Common myeloid progenitor, CD34-positive (primary cell): Measurements from ENCODE around the gene VPS41.

Experiments
- CTCF ChIA-PET: fragments of 350-600 bp; sonication (Branson Sonifier 250); formaldehyde crosslinking; loops from one replicate; lab custom pipeline; 2021; ENCODE audit warnings: antibody characterized with exemption; lab: Charles Lee
- POLR2A ChIA-PET: fragments of 350-600 bp; sonication (Branson Sonifier 250); formaldehyde crosslinking; loops from one replicate; lab custom pipeline; 2021; ENCODE audit warnings: antibody characterized with exemption; lab: Charles Lee
- DNase-seq, 3 donors: peaks; one replicate each; pipeline versions ENCODE4 v3.0.0 to v3.0.0-alpha.2; 2013
- H3K27ac ChIP-seq, 2 experiments: 1 replicate in 1 of 2; 2 replicates in 1 of 2; pipeline ENCODE4 v1.7.0; 2013; ENCODE audit warnings: inconsistent platforms in 2 of 2, low read length in 2 of 2, mild to moderate bottlenecking in 2 of 2, low read depth in 1 of 2, moderate library complexity in 1 of 2; ENCODE audit not compliant: severe bottlenecking in 2 of 2, insufficient read depth in 1 of 2, poor library complexity in 1 of 2
- H3K27me3 ChIP-seq, 5 experiments: replicated peaks in 2 of 5; 1 replicate in 3 of 5; 2 replicates in 2 of 5; pipeline versions ENCODE4 v1.6.1 to v1.7.0; 2013; ENCODE audit warnings: low read length in 4 of 5, mild to moderate bottlenecking in 2 of 5, moderate library complexity in 2 of 5, inconsistent platforms in 1 of 5; ENCODE audit not compliant: insufficient read depth in 5 of 5, control insufficient read depth in 4 of 5
- H3K36me3 ChIP-seq, 4 experiments: 1 replicate in 2 of 4; 2 replicates in 2 of 4; pipeline versions ENCODE4 v1.6.1 to v1.7.0; 2013; ENCODE audit warnings: low read length in 3 of 4, control low read depth in 1 of 4, mild to moderate bottlenecking in 1 of 4; ENCODE audit not compliant: control insufficient read depth in 4 of 4, insufficient read depth in 4 of 4
- H3K4me1 ChIP-seq, 4 experiments: 1 replicate in 3 of 4; 2 replicates in 1 of 4; pipeline versions ENCODE4 v1.6.1 to v1.7.1; 2013; ENCODE audit warnings: low read length in 3 of 4, mild to moderate bottlenecking in 3 of 4, control low read depth in 1 of 4, inconsistent platforms in 1 of 4, moderate library complexity in 1 of 4; ENCODE audit not compliant: control insufficient read depth in 4 of 4, insufficient read depth in 4 of 4; ENCODE audit errors: control extremely low read depth in 1 of 4
- H3K4me3 ChIP-seq, 7 experiments: 1 replicate in 4 of 7; 2 replicates in 3 of 7; pipeline versions ENCODE4 v1.5.1 to v1.7.0; 2013; ENCODE audit warnings: mild to moderate bottlenecking in 7 of 7, low read length in 6 of 7, moderate library complexity in 6 of 7, inconsistent platforms in 2 of 7, low read depth in 2 of 7, control low read depth in 1 of 7; ENCODE audit not compliant: insufficient read depth in 4 of 7, control insufficient read depth in 1 of 7; ENCODE audit errors: extremely low read depth in 1 of 7
- H3K9me3 ChIP-seq, 5 experiments: 1 replicate in 4 of 5; 2 replicates in 1 of 5; pipeline versions ENCODE4 v1.6.1 to v1.7.1; 2013; ENCODE audit warnings: low read length in 4 of 5, mild to moderate bottlenecking in 2 of 5, inconsistent platforms in 1 of 5, low read depth in 1 of 5, moderate library complexity in 1 of 5; ENCODE audit not compliant: control insufficient read depth in 4 of 5, insufficient read depth in 2 of 5; ENCODE audit errors: control extremely low read depth in 1 of 5
- WGBS: methylation state at CpG from one replicate; pipeline ENCODE4 v1.1.5; 2013; ENCODE audit not compliant: insufficient coverage; 5-methylcytosine and 5-hydroxymethylcytosine counted together

VPS41 gene

GRCh38 chr7:38704041-38704547 lies 204.9 kb downstream of the VPS41 start:
- ChIA-PET POLR2A (no interaction called here), CTCF (no interaction called here)
- DNase-seq: no peak
- Histone ChIP-seq H3K4me3 (no peak overlapping the region), H3K9me3 (no peaks in the 10 kb centered on the region), H3K4me1 (no peaks in the 10 kb centered on the region), H3K27ac (no peak overlapping the region), H3K27me3 (no peaks in the 10 kb centered on the region), H3K36me3 (no peaks in the 10 kb centered on the region)
- 95% methylated on average over 3 of the region's 4 CpGs for WGBS

DNA sequence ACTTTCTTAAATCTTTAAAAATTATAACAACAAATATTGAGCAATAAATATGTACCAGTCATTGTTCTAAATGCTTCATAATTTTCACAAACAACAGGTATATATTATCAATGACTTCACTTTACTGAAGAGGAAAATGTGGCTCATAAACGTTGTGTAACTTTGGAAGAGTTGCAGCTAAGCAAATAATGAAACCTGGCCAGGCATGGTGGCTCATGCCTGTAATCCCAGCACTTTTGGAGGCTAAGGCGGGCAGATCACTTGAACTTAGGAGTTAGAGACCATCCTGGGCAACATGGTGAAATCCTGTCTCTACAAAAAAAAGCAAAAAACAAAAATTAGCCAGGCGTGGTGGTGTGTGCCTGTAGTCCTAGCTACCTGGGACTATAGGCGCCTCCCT lies 205.9 kb downstream of the VPS41 start:
- Histone ChIP-seq H3K9me3 (no peaks in the 10 kb centered on the region), H3K4me1 (no peaks in the 10 kb centered on the region), H3K36me3 (no peaks in the 10 kb centered on the region), H3K27me3 (no peaks in the 10 kb centered on the region), H3K27ac (no peak overlapping the region), H3K4me3 (no peak overlapping the region)
- 67% methylated on average over 1 of the region's 4 CpGs for WGBS
- CTCF ChIA-PET: no interaction called here
- no peak for DNase-seq
- POLR2A ChIA-PET: no interaction called here

DNA sequence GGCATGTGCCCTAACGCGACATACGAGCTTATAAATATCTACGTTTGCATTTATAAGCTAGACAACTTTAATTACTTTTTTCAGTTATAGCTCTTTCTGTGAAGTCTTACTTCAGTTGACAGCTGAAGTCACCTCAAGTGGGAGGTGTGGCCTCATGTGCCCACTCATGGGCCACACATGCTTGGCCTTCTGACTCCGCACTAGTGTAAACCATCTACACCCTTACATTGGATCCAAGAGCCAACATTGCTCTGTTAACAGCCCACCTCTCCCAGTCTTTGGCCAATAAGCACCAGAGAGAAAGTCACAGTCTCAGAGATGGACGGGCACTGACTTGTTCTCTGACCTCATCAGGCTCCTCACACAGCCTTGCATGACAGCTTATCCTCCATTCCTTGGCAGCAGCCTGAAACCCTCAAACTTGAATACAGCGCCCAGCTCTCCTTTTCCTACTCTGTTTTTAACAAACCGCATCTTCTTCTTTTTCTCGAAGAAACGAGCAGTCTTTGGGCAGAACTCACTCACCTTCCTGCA lies 206.9 kb downstream of the VPS41 start:
- no peak overlapping the region for H3K4me3 ChIP-seq
- H3K36me3 ChIP-seq: no peaks in the 10 kb centered on the region
- no peak for DNase-seq
- POLR2A ChIA-PET: no interaction called here
- H3K9me3 ChIP-seq: no peaks in the 10 kb centered on the region
- WGBS: 88% methylated on average over 10 of the region's 10 CpGs
- H3K27me3 ChIP-seq: no peaks in the 10 kb centered on the region
- CTCF ChIA-PET: no interaction called here
- H3K27ac ChIP-seq: no peak overlapping the region
- H3K4me1 ChIP-seq: no peaks in the 10 kb centered on the region

GRCh38 chr7:38700116-38700515 lies 208.9 kb downstream of the VPS41 start:
- Histone ChIP-seq H3K4me3 (no peak overlapping the region), H3K36me3 (no peaks in the 10 kb centered on the region), H3K9me3 (no peaks in the 10 kb centered on the region), H3K27me3 (no peaks in the 10 kb centered on the region), H3K4me1 (no peaks in the 10 kb centered on the region), H3K27ac (no peak overlapping the region)
- ChIA-PET CTCF (no interaction called here), POLR2A (no interaction called here)
- WGBS: 94% methylated on average over 2 of the region's 5 CpGs
- no peak for DNase-seq

- H3K36me3 ChIP-seq: no peaks in the 10 kb centered on the region
- CTCF ChIA-PET: no interaction called here
- POLR2A ChIA-PET: no interaction called here
- peaks cover 0 to 3% (median under 1%) of the 10 kb centered on the region in 4 experiments for H3K4me1 ChIP-seq
- 100% methylated on average over 1 of the region's 3 CpGs for WGBS
- no peak for DNase-seq
- H3K27me3 ChIP-seq: no peaks in the 10 kb centered on the region
- H3K9me3 ChIP-seq: no peaks in the 10 kb centered on the region
- H3K27ac ChIP-seq: no peak overlapping the region
- H3K4me3 ChIP-seq: no peak overlapping the region
These were observed 209.5 kb downstream of the VPS41 start for GRCh38 chr7:38699471-38699870.

DNA sequence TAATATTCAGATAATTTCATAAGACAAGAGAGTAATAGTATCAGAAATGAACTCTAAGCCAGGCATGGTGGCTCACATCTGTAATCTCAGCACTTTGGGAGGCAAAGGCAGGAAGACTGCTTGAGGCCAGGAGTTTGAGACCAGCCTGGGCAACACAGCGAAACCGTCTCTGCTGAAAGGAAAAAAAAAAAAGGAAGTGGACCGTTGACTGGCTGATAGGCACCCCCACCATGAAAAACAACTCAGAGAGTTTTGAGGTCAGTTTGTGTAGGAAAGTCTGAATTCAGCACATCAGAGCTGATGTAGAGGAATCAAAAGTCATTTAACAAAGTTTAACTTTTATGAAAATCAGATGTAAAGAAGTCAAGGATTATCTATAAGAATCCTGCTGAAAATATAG lies 214.7 kb downstream of the VPS41 start:
- no peak overlapping the region for H3K27ac ChIP-seq
- ChIA-PET POLR2A (no interaction called here), CTCF (interaction anchor here (0.7 kb wide), 1 partner anchor 23 kb away, joined by 4 read pairs; no protein-coding TSS in a partner anchor)
- peaks cover 3 to 6% (median 4%) of the 10 kb centered on the region in 4 experiments for H3K4me1 ChIP-seq
- H3K4me3 ChIP-seq: no peak overlapping the region
- no peaks in the 10 kb centered on the region for H3K27me3 ChIP-seq
- H3K36me3 ChIP-seq: no peaks in the 10 kb centered on the region
- DNase-seq: peak; percentile 8 to 52 (median 38)
- 0% methylated on average over 1 of the region's 3 CpGs for WGBS
- no peaks in the 10 kb centered on the region for H3K9me3 ChIP-seq

GRCh38 chr7:38686888-38687287 lies 222.1 kb downstream of the VPS41 start:
- H3K4me3 ChIP-seq: no peak overlapping the region
- H3K4me1 ChIP-seq: no peaks in the 10 kb centered on the region
- H3K9me3 ChIP-seq: peaks cover 0 to 12% (median 5%) of the 10 kb centered on the region in 5 experiments
- ChIA-PET POLR2A (no interaction called here), CTCF (no interaction called here)
- DNase-seq: no peak
- H3K27me3 ChIP-seq: no peaks in the 10 kb centered on the region
- WGBS: 96% methylated on average over 4 of the region's 7 CpGs
- no peaks in the 10 kb centered on the region for H3K36me3 ChIP-seq
- H3K27ac ChIP-seq: no peak overlapping the region
